ENCODE data around the gene FNDC3B. TPM values are rescaled to one million over a fixed set of nuclear protein-coding genes. Genes with fewer than 3 reads are reported as not detected.

FNDC3B gene
- total RNA-seq, 1 donor from 2014 or later: 64.4 TPM

GRCh38 chr3:172151651-172152649 is 112.6 kb downstream of the FNDC3B start:
- ATAC-seq (no peak), DNase-seq (no peak)
- intact Hi-C loops (cut with micrococcal nuclease): no loop called here

- peak; percentile 33 for ATAC-seq
- no peak for DNase-seq
- intact Hi-C loops (cut with micrococcal nuclease): no loop called here
Observed at GRCh38 chr3:172152874-172153273, 113.5 kb downstream of the FNDC3B start.

DNA sequence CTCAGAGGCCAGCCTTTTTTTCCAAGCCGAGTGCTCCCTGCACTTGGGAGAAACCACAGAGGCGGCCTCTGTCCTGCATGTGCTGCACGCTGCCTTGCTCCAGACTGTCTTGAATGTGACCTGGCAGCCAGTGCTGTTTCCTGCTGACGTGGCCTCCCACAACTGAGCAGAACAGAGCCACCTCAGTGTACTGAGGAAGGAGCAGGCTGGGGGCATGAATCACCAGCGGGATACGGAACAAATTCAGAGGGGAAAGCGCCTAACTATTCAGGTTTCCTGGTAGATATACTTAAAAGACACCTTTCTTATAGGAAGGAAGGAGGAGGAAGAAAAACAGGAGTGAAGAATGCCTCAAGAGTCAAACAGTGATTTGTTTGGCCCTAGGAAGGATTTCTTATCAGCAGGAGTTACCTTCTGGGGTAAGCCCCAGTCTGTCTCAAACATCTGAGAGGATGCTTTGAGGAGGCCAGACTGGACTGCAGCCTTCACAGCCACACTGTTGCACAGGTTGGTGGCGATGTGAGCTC is 114.0 kb downstream of the FNDC3B start:
- ATAC-seq: peak; percentile 97
- intact Hi-C loops (cut with micrococcal nuclease): no loop called here
- peak; percentile 89 for DNase-seq

DNA sequence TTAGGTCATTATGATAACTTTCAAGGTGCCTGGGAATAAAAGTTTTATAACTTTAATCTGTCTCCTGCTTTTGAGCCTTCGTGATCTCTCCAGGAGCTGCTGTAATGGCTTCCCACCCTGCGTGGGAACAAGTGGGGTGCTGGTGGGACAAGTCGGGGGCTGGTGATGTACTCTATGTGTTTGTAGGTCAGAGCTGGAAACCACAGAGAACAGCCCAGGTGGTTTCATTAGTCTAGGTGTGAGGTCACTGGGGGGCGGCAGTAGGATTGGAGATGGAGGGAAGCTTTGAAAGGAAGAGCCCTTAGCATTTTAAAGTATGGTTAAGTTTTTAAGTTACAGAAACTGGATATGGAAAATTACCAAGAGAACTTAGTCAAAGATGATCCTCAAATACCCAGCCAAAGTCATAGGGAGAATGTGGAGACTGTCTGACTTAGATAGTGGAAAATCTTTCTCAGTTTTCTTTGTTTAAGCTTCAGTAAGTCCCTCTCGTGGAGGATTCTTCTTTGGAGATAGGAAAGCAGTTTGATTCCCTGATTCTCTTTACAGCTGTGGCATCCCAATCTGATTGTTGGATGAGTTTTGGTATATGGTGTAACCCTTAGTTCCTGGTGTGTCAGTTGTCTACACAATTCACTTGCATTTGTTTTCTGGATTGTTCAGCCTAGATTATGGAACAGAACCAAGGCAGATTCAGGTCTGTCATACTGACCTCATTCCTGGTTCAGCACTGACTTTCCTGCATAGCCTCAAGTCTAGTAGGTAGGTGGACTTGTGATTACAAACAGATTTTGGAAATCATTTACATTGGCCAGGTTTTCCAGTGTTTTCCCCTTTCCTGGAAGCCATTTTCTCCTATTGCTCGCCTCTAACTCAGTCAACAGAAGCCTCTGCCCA is 115.6 kb downstream of the FNDC3B start:
- no peak for DNase-seq
- no peak for ATAC-seq
- intact Hi-C loops (cut with micrococcal nuclease): no loop called here

DNA sequence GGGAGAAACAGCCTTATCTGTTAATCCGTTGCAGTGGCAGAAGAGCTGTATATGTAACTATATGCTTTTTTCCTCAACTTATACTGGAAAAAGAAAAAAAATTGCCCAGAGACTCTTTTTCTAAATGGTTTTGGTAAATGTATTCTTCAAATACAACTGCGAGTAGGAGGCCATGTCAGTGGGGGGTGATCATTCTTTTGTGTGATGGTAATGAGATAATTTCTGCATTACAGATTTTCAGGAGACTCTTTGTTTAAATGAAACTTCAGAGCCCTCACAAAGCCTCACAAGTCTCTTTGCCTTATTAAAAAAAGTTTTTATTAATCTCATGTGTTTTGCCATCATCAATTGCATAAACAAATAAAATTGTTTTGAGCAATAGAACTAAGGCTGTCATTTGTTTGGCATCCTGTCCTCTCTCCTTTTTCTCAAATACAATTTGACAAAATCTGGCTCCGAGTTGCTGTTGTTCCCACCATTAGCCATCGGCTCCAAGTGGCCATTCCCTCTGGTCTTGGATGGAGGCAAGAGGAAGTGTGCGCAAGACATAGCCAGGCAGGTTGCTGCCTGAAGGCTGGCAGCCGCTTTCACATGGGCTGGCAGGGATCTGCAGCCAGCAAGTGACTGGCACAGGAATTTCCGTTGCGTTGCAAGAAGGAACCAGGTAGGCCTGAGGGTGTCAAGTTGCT is 116.7 kb downstream of the FNDC3B start:
- ATAC-seq (peak; percentile 11), DNase-seq (peak; percentile 41)
- intact Hi-C loops (cut with micrococcal nuclease): no loop called here

DNA sequence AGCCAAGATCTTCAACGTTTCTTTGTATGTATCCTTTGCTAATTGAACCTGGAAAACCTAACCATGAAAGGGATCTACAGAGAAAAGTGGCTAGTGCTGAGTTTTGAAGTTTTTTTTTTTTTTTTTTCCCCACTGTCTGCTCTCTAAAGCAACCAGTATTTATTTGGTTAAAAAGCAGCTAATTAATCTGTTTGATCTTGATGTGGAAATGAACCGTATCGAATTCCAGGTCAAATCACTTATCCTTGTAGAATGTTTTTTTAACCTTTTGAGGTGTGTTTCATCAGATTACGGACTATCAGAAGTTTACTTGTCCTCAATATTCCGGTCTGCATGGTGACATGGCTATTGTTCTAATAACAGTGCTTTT is 117.2 kb downstream of the FNDC3B start:
- ATAC-seq (no peak), DNase-seq (no peak)
- intact Hi-C loops (cut with micrococcal nuclease): no loop called here

DNA sequence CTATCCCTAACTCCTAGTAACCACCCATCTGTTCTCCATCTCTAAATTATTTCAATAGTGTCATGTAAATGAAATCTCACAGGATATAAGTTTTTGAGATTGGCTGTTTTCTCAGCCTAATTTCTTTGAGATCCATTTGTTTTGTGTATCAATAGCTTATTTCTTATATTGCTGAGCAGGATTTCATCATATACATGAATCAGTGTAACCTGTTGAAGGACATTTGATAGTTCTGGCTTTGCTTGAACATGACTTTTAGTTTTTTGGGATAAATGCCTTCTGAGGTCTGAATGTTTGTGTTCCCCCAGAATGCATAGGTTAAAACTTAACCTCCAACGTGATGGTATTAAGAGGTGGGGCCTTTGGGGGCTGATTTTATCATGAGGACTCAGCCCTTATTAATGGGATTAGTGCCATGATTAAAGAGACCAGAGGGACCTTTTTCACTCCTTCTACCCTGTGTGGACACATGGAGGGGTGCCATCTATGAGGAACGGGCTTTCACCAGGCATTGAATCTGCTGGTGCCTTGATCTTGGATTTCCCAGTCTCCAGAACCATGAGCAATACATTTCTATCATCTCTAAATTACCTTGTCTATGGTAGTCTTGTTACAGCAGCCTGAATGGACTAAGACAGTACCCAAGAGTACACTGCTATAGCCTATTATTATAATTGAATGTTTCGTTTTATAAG is 118.3 kb downstream of the FNDC3B start:
- no peak for ATAC-seq
- intact Hi-C loops (cut with micrococcal nuclease): no loop called here
- no peak for DNase-seq

DNA sequence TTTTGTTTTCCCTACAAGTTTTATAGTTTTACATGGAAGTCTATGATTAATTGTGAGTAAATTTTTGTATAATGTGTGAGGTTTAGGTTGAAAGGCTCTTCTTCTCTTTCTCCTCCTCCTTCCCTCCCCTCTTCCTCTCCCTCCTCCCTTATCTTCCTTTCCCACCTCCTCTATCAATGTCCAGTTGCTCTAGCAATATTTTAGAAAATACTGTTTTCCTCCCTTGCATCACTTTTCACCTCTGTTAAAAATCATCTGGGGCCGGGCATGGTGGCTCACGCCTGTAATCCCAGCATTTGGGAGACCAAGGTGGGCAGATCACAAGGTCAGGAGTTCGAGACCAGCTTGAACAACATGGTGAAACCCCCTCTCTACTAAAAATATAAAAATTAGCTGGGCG is 119.4 kb downstream of the FNDC3B start:
- ATAC-seq (no peak), DNase-seq (no peak)
- intact Hi-C loops (cut with micrococcal nuclease): no loop called here

DNA sequence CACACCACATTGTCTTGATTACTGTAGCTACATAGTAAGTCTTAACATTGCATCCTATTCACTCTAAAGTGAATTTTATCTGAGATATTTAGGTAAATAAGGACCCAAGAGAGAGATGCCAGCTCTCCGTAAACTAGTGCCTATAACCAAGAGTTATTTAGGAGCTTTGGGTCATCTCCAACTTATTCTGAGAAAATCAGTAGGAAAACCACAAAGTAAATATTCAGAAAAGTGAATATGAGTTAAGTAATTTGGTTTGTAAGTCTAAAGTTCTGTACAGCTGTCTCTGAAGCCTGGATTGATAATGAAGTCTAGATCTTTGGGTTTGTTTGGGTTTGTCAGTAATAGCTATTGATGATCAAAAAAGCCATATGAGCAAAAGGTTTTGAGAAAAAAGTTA is 120.0 kb downstream of the FNDC3B start:
- intact Hi-C loops (cut with micrococcal nuclease): no loop called here
- no peak for ATAC-seq
- DNase-seq: no peak

DNA sequence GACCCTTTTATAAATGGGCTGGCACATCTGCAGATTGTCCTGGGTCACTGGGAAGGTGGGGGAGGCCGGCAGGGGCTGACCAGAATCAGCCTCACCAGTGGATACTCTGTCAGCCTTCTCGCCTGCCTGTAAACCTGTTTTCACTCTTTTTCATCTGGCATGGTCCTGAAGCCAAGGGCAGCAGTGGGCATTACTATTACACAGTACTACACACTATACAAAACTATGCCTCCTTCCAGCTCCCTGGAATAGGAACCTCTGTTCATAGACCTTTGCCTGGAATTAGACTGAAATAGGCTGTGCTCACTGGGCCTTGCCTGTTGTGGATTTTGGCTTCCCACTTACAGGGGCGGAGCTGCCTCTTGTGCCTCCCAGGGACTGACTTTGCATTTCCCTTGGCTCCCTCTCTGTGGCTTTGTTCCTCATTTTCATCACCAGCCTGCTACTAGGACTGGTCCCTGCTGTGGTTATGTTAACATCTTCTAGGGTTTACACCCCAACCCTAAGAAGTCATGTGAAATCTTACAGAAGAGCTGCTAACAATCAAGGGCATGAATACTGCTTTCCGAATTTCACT is 120.7 kb downstream of the FNDC3B start:
- intact Hi-C loops (cut with micrococcal nuclease): no loop called here
- peak; percentile 89 for ATAC-seq
- peak; percentile 57 for DNase-seq

DNA sequence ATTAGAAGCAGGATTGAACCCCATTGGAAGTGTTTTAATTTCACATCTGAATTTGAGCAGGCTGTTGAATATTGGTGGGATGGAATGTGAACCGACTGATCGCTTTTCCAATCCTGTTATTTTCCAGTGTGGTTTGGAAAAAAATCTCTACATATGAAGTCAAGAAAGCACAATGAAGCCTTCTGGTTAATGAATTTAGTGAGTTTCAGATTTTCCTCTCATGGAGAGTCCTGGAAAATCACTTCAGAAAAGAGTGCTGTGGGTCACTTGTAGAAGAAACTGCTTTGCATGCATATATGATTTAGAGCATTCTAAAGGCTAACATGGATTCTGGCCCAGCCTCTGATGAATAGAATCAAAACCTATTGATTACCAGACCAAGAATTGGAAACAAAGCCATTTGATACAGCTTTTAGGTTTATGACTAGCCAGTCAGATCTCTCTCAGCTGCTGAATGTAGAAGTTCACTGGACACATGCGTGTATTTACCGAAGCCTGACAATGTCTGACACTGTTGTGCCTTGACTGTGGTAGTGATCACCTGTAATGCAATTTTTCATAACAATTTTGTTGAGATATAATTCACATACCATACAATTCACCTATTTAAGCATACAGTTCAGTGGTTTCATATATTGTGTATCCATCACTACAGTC is 121.9 kb downstream of the FNDC3B start:
- no peak for DNase-seq
- ATAC-seq: no peak
- intact Hi-C loops (cut with micrococcal nuclease): no loop called here

DNA sequence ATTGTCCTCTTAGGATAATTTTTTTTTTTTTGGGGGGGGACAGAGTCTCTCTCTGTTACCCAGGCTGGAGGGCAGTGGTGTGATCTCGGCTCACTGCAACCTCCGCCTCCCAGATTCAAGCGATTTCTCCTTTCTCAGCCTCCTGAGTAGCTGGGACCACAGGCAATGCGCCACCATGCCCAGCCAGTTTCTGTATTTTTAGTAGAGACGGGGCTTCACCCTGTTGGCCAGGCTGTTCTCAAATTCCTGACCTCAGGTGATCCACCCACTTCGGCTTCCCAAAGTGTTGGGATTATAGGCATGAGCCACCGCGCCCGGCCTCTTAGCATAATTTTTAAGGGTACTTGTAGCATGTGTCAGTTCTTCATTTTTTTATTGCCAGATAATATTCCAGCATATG is 122.6 kb downstream of the FNDC3B start:
- DNase-seq: no peak
- ATAC-seq: no peak
- intact Hi-C loops (cut with micrococcal nuclease): no loop called here

GRCh38 chr3:172163320-172163719 is 123.9 kb downstream of the FNDC3B start:
- no peak for ATAC-seq
- intact Hi-C loops (cut with micrococcal nuclease): no loop called here

DNA sequence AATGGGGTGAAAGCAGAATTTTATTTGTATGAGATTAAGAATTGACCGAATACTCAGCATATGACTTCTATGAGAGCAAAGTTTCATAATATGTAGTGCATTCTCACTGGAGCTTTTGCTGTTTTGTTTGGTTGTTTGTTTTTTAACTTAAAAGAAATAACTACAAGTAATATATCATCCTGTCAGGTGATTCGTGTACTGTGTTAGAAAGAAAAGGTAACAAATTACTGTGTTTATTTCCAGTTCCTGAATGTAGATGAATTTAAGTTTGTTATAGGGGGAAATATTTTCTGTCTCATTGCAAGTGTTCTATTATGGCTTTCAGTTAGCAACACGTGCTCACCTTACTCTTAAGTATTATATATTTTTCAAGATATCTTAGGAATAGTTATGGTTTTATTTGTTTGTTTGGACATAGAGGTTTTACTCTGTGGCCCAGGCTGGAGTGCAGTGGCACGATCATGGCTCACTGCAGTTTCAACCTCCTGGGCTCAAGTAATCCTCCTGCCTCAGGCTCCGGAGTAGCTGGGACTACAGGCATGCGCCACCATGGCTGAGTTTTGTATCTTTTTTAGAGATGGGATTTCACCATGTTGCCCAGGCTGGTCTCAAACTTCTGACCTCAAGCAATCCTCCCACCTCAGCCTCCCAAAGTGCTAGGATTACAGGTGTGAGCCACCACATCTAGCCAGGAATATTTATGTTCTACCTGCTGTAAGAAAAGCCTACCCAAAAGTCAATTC is 125.4 kb downstream of the FNDC3B start:
- no peak for DNase-seq
- intact Hi-C loops (cut with micrococcal nuclease): no loop called here
- ATAC-seq: no peak

More at GRCh38 chr3:172163320-172163719, 123.9 kb downstream of the FNDC3B start:
- DNase-seq: no peak

DNA sequence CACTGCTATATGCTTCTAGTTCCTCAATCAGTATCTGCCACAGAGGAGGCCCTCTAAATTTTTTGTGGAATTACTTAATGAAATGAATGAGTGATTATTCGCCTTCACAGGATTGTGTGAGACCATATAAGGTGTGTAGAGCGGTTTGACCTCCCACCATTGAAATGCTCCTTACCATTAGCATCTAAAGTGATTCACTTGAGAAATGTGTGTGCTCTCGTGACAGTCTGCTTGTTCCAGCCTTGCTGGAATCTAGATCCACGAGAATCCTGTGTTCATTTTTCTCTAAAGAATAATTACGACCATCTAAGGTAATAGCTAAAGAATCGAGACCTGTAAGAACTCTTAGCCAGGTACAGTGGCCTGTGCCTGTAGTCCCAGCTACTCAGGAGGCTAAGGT is 126.9 kb downstream of the FNDC3B start:
- intact Hi-C loops (cut with micrococcal nuclease): no loop called here
- ATAC-seq (no peak), DNase-seq (no peak)

DNA sequence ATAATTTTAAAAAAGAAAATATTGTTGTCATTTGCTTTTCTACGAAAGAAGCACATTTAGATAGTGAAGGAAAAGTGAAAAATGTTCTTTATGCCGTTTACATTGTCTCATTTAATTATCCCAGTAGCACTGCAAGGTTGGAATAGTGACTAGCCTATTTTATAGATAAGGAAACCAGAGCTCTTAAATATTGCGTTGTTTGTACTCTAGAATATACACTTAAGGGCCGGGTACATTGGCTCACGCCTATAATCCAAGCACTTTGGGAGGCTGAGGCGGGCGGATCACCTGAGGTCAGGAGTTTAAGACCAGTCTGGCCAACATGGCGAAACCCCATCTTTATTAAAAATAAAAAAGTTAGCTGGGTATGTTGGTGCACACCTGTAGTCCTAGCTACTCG is 127.5 kb downstream of the FNDC3B start:
- no peak for ATAC-seq
- DNase-seq: no peak
- intact Hi-C loops (cut with micrococcal nuclease): no loop called here

Data from left ventricle myocardium superior (tissue), 1 donor.